SU-DHL-6 (cell line): ENCODE data around the gene CRMP1.

Experiments used
- CTCF ChIP-seq: fragments of 200-600 bp; sonication (generic); IDR thresholded peaks from one replicate; pipeline ENCODE4 v1.5.1; 2017; ENCODE audit warnings: antibody characterized with exemption, mild to moderate bottlenecking, low read length, moderate library complexity; ENCODE audit not compliant: insufficient read depth, poor library complexity, severe bottlenecking
- EZH2phosphoT487 ChIP-seq: fragments of 200-600 bp; sonication (generic), shearing (Covaris generic); conservative IDR thresholded peaks from 2 replicates; pipeline ENCODE4 v1.6.1; 2018; ENCODE audit warnings: mild to moderate bottlenecking, antibody characterized with exemption, low read length, moderate library complexity, mixed read lengths

- TF ChIP-seq CTCF: no peak
- TF ChIP-seq EZH2phosphoT487: no peak
Observed at GRCh38 chr4:5808081-5808741, 84.7 kb downstream of the CRMP1 start.
